ENCODE data around the gene CNOT4.

- no peak for TF ChIP-seq SUZ12 (IDR thresholded peaks at IDR 0.05)
- no peak for TF ChIP-seq LEF1 (IDR thresholded peaks at IDR 0.05; ENCODE audit: borderline replicate concordance)
- no peak for TF ChIP-seq HDGF (IDR thresholded peaks at IDR 0.05; ENCODE audit: borderline replicate concordance)
- TF ChIP-seq FOXM1 (IDR thresholded peaks at IDR 0.05; ENCODE audit: borderline replicate concordance): no peak
- TF ChIP-seq FOXK2 (IDR thresholded peaks at IDR 0.05): no peak
- TF ChIP-seq FOXA1 (IDR thresholded peaks at IDR 0.05): no peak
- no peak for TF ChIP-seq L3MBTL2 (conservative IDR thresholded peaks at IDR 0.05)
- TF ChIP-seq SP1 (IDR thresholded peaks at IDR 0.05): no peak
- no peak for TF ChIP-seq PKNOX1 (IDR thresholded peaks at IDR 0.05)
- TF ChIP-seq NFRKB (IDR thresholded peaks at IDR 0.05): no peak
- TF ChIP-seq ELF4 (IDR thresholded peaks at IDR 0.05): no peak
- TF ChIP-seq ARNT (IDR thresholded peaks at IDR 0.05): no peak
Measured at GRCh38 chr7:135337977-135338550, 171.8 kb downstream of the CNOT4 start.
